Hypothalamus (tissue), 51 donors: Measurements from ENCODE around the gene GCNT3.

Experiments
- DNase-seq, 51 donors: peaks; one replicate each; lab custom pipeline; 2025; lab: John Stamatoyannopoulos, UW

GCNT3 gene, protein sequence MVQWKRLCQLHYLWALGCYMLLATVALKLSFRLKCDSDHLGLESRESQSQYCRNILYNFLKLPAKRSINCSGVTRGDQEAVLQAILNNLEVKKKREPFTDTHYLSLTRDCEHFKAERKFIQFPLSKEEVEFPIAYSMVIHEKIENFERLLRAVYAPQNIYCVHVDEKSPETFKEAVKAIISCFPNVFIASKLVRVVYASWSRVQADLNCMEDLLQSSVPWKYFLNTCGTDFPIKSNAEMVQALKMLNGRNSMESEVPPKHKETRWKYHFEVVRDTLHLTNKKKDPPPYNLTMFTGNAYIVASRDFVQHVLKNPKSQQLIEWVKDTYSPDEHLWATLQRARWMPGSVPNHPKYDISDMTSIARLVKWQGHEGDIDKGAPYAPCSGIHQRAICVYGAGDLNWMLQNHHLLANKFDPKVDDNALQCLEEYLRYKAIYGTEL

GRCh38 chr15:59611276-59612260 lies at the start of gene GCNT3:
TSS of gene GCNT3 (plus strand) at chr15:59611783. CDS start at chr15:59618239, 6,456 bp downstream.
- DNase-seq = no peak

- no peak for DNase-seq
Measured at GRCh38 chr15:59562448-59563186, 49.0 kb upstream of the GCNT3 start.

GRCh38 chr15:59565299-59565698 lies 46.3 kb upstream of the GCNT3 start:
- DNase-seq = no peak

DNA sequence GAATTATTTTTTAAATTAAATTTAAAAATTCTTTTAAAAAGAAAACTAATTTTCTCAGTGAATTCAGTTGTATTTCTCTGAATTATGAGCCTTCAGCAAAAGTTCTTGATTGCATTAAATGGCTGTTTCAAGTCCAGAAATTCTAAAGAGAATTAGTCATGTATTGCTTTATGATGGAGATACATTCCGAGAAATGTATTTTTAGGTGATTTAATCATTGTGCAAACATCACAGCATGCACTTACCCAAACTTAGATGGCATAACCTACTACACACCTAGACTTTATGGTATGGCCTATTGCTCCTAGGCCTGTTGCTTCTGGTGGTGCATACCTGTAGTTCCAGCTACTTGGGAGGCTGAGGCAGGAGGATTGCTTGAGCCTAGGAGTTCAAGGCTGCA lies 44.3 kb upstream of the GCNT3 start:
- no peak for DNase-seq

- no peak for DNase-seq
Measured at GRCh38 chr15:59569477-59569876, 42.1 kb upstream of the GCNT3 start.

GRCh38 chr15:59570315-59570714 lies 41.3 kb upstream of the GCNT3 start:
- no peak for DNase-seq

DNA sequence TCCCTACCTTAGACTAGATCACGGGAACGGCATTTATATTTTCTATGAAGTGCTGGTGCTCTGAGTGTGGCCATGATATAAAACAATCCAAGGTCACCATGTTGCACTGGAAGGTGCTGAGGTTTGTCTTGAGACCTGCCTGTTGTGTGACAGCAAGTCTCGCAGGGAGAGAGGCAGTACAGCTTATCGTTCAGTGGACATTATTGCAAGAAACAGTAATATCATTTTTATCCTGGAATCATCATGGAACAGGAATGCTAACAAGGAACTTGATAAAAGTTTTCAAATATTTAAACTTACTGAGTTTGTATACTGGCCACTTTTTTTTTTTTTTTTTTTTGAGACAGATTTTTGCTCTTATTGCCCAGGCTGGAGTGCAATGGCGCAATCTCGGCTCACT lies 40.0 kb upstream of the GCNT3 start:
- DNase-seq = no peak

- DNase-seq = no peak
Measured at GRCh38 chr15:59583088-59583487, 28.5 kb upstream of the GCNT3 start.

DNA sequence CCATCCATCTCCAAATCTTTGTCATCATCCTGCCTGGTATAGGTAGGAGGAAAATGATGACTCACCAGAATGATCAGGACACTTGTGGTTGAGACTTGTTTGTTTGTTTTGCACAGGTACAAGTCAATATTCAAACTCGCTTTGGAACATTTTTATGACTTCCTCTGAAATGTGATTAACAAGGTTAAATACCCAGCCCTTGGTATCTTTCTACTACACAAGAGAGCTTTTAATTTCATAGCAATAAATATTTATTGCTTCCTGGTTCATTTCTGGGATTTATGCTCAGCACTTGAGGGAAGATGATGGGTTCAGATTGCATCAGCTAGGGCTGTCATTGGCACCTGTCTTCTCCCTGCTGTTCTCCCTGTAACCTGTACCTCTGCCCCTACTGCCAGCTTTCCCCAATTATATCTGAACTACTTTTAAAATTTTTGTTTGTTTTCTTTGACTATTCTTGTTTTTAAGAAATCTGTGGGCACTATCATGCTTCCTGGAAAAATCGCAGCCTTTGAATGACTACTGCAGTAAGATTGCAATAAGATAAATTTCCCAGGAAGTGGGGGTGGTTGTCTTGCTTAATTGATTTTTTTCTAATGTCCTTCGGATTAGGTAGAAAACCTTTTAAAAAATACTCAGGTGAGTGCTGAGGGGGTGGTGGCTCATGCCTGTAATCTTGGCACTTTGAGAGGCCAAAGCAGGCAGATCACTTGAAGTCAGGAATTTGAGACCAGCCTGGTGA lies 24.3 kb upstream of the GCNT3 start:
- DNase-seq = no peak

- no peak for DNase-seq
Measured at GRCh38 chr15:59590027-59590426, 21.6 kb upstream of the GCNT3 start.

- DNase-seq = no peak
Measured at GRCh38 chr15:59591356-59591755, 20.2 kb upstream of the GCNT3 start.

- DNase-seq = no peak
Measured at GRCh38 chr15:59594493-59594942, 17.1 kb upstream of the GCNT3 start.

GRCh38 chr15:59594991-59595390 lies 16.6 kb upstream of the GCNT3 start:
- DNase-seq = no peak

GRCh38 chr15:59595434-59595915 lies 16.1 kb upstream of the GCNT3 start:
- DNase-seq = no peak

DNA sequence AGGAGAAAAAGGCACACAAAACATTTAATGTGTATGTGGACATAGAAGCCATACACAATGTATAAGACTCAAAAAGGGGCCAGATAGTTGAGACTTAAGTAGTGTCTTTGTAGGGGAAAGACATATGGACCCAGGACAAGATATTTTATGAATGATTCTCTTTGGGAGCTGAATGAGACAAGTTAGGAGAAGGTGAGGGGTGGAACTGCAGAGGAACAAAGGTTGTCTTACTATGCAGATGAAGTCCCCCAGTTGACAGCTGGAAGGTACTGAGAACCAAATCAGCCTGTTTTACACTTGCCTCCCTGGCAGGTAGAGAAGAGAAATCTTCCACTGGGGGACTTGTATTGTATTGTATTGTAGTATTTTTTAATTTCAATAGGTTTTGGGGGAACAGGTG lies 14.9 kb upstream of the GCNT3 start:
- no peak for DNase-seq

- DNase-seq = no peak
Measured at GRCh38 chr15:59598461-59598860, 13.1 kb upstream of the GCNT3 start.

DNA sequence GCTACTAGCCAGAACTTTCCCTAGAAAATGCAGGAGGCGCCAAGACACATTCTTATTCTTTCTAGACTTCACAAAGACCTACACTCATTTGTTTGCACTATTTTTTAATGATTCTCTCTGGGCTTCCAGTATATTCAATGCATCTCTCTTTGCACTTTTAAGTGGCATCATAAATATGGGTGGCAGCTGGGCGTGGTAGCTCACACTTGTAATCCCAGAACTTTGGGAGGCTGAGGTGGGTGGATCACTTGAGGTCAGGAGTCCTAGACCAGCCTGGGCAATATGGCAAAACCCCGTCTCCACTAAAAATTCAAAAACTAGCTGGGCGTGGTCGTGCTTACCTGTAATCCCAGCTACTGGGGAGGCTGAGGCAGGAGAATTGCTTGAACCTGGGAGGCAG lies 5.6 kb upstream of the GCNT3 start:
- no peak for DNase-seq

GRCh38 chr15:59609730-59610712 lies 1.6 kb upstream of the GCNT3 start:
- no peak for DNase-seq

- no peak for DNase-seq
Measured at GRCh38 chr15:59614153-59614552, 2.6 kb downstream of the GCNT3 start.
